Kidney (tissue), 14 donors: Measurements from ENCODE around the gene FADS2. TPM values are rescaled to one million over a fixed set of nuclear protein-coding genes. Genes with fewer than 3 reads are reported as not detected.

Experiments
- DNase-seq, 5 donors: peaks; one replicate each; pipeline ENCODE4 v3.0.0-alpha.2; 2013 to 2020
- FAIRE-seq: peaks from 2 replicates; lab custom pipeline; 2012; peaks lifted over from hg19 to GRCh38; lab: Jason Lieb, UNC
- H3K27ac ChIP-seq, 2 donors: one replicate each; pipeline ENCODE4 v1.7.0; 2013; ENCODE audit warnings: low read depth in 2 of 2, low read length in 2 of 2, inconsistent platforms in 1 of 2
- H3K27me3 ChIP-seq: one replicate; pipeline ENCODE4 v1.7.1; 2013; ENCODE audit warnings: low read length, inconsistent platforms; ENCODE audit not compliant: control insufficient read depth, insufficient read depth
- H3K36me3 ChIP-seq, 3 donors: one replicate each; pipeline versions ENCODE4 v1.7.0 to v1.7.1; 2013; ENCODE audit warnings: low read length in 3 of 3, control low read depth in 1 of 3, inconsistent platforms in 1 of 3; ENCODE audit not compliant: insufficient read depth in 3 of 3, control insufficient read depth in 2 of 3
- H3K4me1 ChIP-seq, 3 donors: one replicate each; pipeline versions ENCODE4 v1.7.0 to v1.7.1; 2013; ENCODE audit warnings: low read length in 3 of 3, inconsistent platforms in 1 of 3, low read depth in 1 of 3; ENCODE audit not compliant: control insufficient read depth in 2 of 3, insufficient read depth in 2 of 3
- H3K4me3 ChIP-seq, 3 donors: one replicate each; pipeline versions ENCODE4 v1.7.0 to v1.8.1; 2013; ENCODE audit warnings: low read length in 3 of 3, control low read depth in 1 of 3, inconsistent platforms in 1 of 3
- H3K9ac ChIP-seq, 3 donors: one replicate each; pipeline versions ENCODE4 v1.7.0 to v1.7.1; 2013; ENCODE audit warnings: low read length in 3 of 3, control low read depth in 1 of 3, inconsistent platforms in 1 of 3
- H3K9me3 ChIP-seq, 3 donors: one replicate each; pipeline versions ENCODE4 v1.7.0 to v1.7.1; 2013; ENCODE audit warnings: low read length in 3 of 3, control low read depth in 1 of 3, inconsistent platforms in 1 of 3; ENCODE audit not compliant: control insufficient read depth in 2 of 3, insufficient read depth in 1 of 3
- intact Hi-C: fragments of 100-400 bp; cut with DNase I; formaldehyde crosslinking; loops from one replicate; pipeline ENCODE4 v1.11.1; 2022
- polyA plus RNA-seq: library from polyadenylated mRNA; stranded (reverse); fragments of 350-450 nt; fragmentation: Illumina TruSeq; extraction: RNeasy Lipid Tissue Mini Kit (QIAGEN cat#74804); gene quantifications from one replicate; pipeline ENCODE4 v1.2.3, GENCODE V29; 2014; ENCODE audit warnings: low read depth, low replicate concordance; ENCODE audit not compliant: insufficient read depth
- total RNA-seq: library from RNA; stranded (reverse); fragmentation: NEBNext Ultra II Directional; extraction: Animal tissue kit (Norgen Biotek cat#: 25700); gene quantifications from one replicate; pipeline ENCODE4 v1.2.1, GENCODE V29; 2021
- TF ChIP-seq, protein P1 (sequence below): IDR thresholded peaks from 3 replicates; pipeline ENCODE4 v1.5.1; 2012; ENCODE audit warnings: mild to moderate bottlenecking, moderate library complexity, borderline replicate concordance; ENCODE audit not compliant: insufficient read depth; ENCODE audit errors: extremely low read depth
- donor health status: control.
- donor health status: control.
- donor health status: control.
- donor health status: control.
- donor health status: control.
- donor health status: DM: yes; HTN: yes; CAD: no.
- donor health status: Normal renal cell carcinoma (clear cell type).

FADS2 gene
- total and polyA plus RNA-seq, 2 donors from 2014 or later, result 9.8 to 49.2 TPM

DNA sequence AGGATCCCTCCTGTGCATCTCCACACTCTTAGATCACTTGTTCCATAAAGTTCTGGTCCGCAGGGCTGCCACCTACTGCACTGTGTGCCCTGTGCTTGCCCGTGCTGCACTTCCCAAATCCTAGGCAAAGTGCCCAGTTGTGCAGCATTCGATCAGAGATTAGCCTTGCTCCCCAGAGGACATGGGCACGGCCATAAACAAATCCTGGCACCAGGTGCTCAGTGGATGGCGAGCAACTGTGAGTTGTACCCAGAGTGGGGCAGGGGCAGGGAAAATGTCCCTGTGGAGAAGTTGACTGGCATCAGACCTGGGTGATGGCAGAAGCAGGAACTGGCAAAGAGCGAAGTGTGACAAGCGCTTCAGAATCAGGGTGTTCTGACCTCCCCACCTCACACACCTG, 4.7 kb downstream of the FADS2 start:
- intact Hi-C loops, result no loop called here
- H3K27me3 ChIP-seq, result no peaks in the 10 kb centered on the region
- DNase-seq, result peak in 1 of 5 donors; percentile 48
- no peaks in the 10 kb centered on the region for H3K9me3 ChIP-seq
- TF ChIP-seq, protein P1, sequence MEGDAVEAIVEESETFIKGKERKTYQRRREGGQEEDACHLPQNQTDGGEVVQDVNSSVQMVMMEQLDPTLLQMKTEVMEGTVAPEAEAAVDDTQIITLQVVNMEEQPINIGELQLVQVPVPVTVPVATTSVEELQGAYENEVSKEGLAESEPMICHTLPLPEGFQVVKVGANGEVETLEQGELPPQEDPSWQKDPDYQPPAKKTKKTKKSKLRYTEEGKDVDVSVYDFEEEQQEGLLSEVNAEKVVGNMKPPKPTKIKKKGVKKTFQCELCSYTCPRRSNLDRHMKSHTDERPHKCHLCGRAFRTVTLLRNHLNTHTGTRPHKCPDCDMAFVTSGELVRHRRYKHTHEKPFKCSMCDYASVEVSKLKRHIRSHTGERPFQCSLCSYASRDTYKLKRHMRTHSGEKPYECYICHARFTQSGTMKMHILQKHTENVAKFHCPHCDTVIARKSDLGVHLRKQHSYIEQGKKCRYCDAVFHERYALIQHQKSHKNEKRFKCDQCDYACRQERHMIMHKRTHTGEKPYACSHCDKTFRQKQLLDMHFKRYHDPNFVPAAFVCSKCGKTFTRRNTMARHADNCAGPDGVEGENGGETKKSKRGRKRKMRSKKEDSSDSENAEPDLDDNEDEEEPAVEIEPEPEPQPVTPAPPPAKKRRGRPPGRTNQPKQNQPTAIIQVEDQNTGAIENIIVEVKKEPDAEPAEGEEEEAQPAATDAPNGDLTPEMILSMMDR, result no peak
- FAIRE-seq, result no peak
- peaks cover 0 to 32% (median 20%) of the 10 kb centered on the region in 3 donors for H3K4me1 ChIP-seq
- H3K27ac ChIP-seq, result no peak overlapping the region
- no peak overlapping the region for H3K9ac ChIP-seq
- no peaks in the 10 kb centered on the region for H3K36me3 ChIP-seq
- no peak overlapping the region for H3K4me3 ChIP-seq

DNA sequence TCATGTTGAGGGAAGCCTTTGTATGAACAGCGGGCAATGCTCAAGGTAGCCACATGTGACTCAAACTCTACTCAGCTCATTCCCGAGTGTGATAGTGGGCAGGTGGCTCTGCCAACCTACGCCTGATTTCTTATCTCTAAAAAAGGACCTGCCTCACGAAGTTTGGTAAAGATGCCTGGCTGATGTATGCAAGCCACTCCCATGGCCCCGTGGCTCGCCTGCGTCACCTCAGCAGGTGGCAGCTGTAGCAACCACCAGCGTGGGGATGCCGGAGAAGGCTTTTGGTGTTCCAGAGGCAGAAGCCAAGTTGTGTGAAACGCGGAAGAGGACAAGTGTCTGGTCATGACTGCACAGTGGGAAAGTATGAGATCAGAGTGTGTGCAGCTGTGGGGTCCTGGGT, 5.4 kb downstream of the FADS2 start:
- Histone ChIP-seq H3K27me3 (no peaks in the 10 kb centered on the region), H3K36me3 (no peaks in the 10 kb centered on the region), H3K9ac (no peak overlapping the region), H3K27ac (no peak overlapping the region), H3K9me3 (no peaks in the 10 kb centered on the region), H3K4me3 (no peak overlapping the region), H3K4me1 (peaks cover 0 to 28% (median 20%) of the 10 kb centered on the region in 3 donors)
- peak in 1 of 5 donors; percentile 65 for DNase-seq
- TF ChIP-seq, protein P1, result no peak
- FAIRE-seq, result no peak
- intact Hi-C loops, result no loop called here

DNA sequence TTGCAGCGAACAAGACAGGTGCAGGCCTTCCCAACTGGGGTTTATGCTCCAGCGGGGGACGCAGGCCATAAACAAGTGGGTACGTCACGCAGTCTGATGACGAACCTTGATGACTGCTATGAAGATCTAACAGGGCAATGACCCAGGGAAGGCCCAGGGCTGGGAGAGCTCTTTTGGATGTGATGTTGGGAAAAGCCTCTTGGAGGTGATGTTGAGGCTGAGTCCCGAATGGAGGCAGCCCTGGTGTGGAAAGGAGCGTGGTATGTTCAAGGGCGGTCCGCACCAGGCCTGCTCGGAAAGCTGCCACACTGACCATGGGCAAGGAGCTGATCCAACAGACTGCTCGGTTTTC, 5.8 kb downstream of the FADS2 start:
- no peak for FAIRE-seq
- Histone ChIP-seq H3K9me3 (no peaks in the 10 kb centered on the region), H3K27me3 (no peaks in the 10 kb centered on the region), H3K4me1 (peaks cover 0 to 27% (median 20%) of the 10 kb centered on the region in 3 donors), H3K9ac (no peak overlapping the region), H3K4me3 (no peak overlapping the region), H3K36me3 (no peaks in the 10 kb centered on the region), H3K27ac (no peak overlapping the region)
- DNase-seq, result peak in 1 of 5 donors; percentile 49
- TF ChIP-seq, protein P1, result no peak
- intact Hi-C loops, result no loop called here
